IMR-90 (cell line): ENCODE data around the gene TMEM163. TPM values are rescaled to one million over a fixed set of nuclear protein-coding genes. Genes with fewer than 3 reads are reported as not detected.

Source experiments
- ATAC-seq: fragments of 200-7000 bp; cut with Tn5 transposase; 2 replicates; pipeline ENCODE4 v1.9.1; 2020; ENCODE audit warnings: low read depth, mild to moderate bottlenecking, moderate library complexity
- BruUV-seq: library from RNA; stranded (reverse); fragments of 400-500 nt; replicated peaks from 2 replicates; lab custom pipeline; 2021; lab: Mats Ljungman, UMichigan
- CTCF ChIA-PET: fragments of 300-600 bp; formaldehyde crosslinking; extraction: SDS; loops from one replicate; lab custom pipeline; 2021; ENCODE audit warnings: antibody characterized with exemption; lab: Yijun Ruan, JAX
- POLR2A ChIA-PET: fragments of 300-600 bp; sonication (Branson Sonifier 250); formaldehyde crosslinking; loops from one replicate; lab custom pipeline; 2022; ENCODE audit warnings: antibody characterized with exemption; ENCODE audit not compliant: unreplicated experiment; lab: Charles Lee
- DNase-seq: peaks from one replicate; pipeline ENCODE4 v3.0.0; 2013
- H2AFZ ChIP-seq: replicated peaks from 2 replicates; pipeline ENCODE3; 2013; ENCODE audit warnings: low read length, mild to moderate bottlenecking; ENCODE audit not compliant: poor library complexity
- H2AK5ac ChIP-seq: 2 replicates; pipeline ENCODE4 v1.6.1; 2013; ENCODE audit warnings: low read depth, low read length, inconsistent platforms
- H2AK9ac ChIP-seq: replicated peaks from 2 replicates; pipeline ENCODE3; 2013; ENCODE audit warnings: mild to moderate bottlenecking, low read depth, low read length, moderate library complexity; ENCODE audit not compliant: poor library complexity
- H2BK120ac ChIP-seq: 2 replicates; pipeline ENCODE4 v1.6.1; 2013; ENCODE audit warnings: low read depth, low read length, inconsistent platforms
- H2BK15ac ChIP-seq: 3 replicates; pipeline ENCODE4 v1.6.1; 2013; ENCODE audit warnings: low read depth, low read length, inconsistent platforms
- H2BK20ac ChIP-seq: 2 replicates; pipeline ENCODE4 v1.6.1; 2013; ENCODE audit warnings: low read depth, mild to moderate bottlenecking, inconsistent platforms, low read length, moderate library complexity
- H2BK5ac ChIP-seq: 2 replicates; pipeline ENCODE4 v1.6.1; 2013; ENCODE audit warnings: mild to moderate bottlenecking, low read depth, low read length, inconsistent platforms; ENCODE audit not compliant: poor library complexity, severe bottlenecking
- H3K14ac ChIP-seq: replicated peaks from 2 replicates; pipeline ENCODE4 v1.6.1; 2013; ENCODE audit warnings: low read depth, low read length, inconsistent platforms
- H3K18ac ChIP-seq: 2 replicates; pipeline ENCODE4 v1.6.1; 2013; ENCODE audit warnings: low read depth, low read length, control low read depth
- H3K23ac ChIP-seq: 2 replicates; pipeline ENCODE4 v1.6.1; 2013; ENCODE audit warnings: low read depth, low read length, inconsistent platforms
- H3K27ac ChIP-seq: 2 replicates; pipeline ENCODE4 v1.5.1; 2013; ENCODE audit warnings: mild to moderate bottlenecking, control low read depth, low read length; ENCODE audit not compliant: insufficient read depth
- H3K27me3 ChIP-seq: 2 replicates; pipeline ENCODE4 v1.6.1; 2013; ENCODE audit warnings: low read length; ENCODE audit not compliant: control insufficient read depth, insufficient read depth
- H3K36me3 ChIP-seq: 2 replicates; pipeline ENCODE4 v1.6.1; 2013; ENCODE audit warnings: low read length, mixed read lengths; ENCODE audit not compliant: control insufficient read depth, insufficient read depth
- H3K4ac ChIP-seq: 2 replicates; pipeline ENCODE4 v1.6.1; 2013; ENCODE audit warnings: low read depth, low read length, inconsistent platforms
- H3K4me1 ChIP-seq: 2 replicates; pipeline ENCODE4 v1.6.1; 2013; ENCODE audit warnings: low read length, mixed read lengths; ENCODE audit not compliant: control insufficient read depth, insufficient read depth
- H3K4me2 ChIP-seq: 2 replicates; pipeline ENCODE4 v1.6.1; 2013; ENCODE audit warnings: low read depth, mild to moderate bottlenecking, control low read depth, low read length, moderate library complexity
- H3K4me3 ChIP-seq: 2 replicates; pipeline ENCODE4 v1.5.1; 2013; ENCODE audit warnings: low read depth, mild to moderate bottlenecking, control low read depth, low read length, moderate library complexity; ENCODE audit not compliant: insufficient read depth
- H3K56ac ChIP-seq: 2 replicates; pipeline ENCODE4 v1.6.1; 2013; ENCODE audit warnings: low read length, inconsistent platforms; ENCODE audit not compliant: insufficient read depth; ENCODE audit errors: extremely low read depth
- H3K79me1 ChIP-seq, 2 experiments: 2 replicates each; pipeline ENCODE4 v1.6.1; 2013; ENCODE audit warnings: low read length in 2 of 2, inconsistent platforms in 1 of 2, low read depth in 1 of 2
- H3K9ac ChIP-seq: 2 replicates; pipeline ENCODE4 v1.6.1; 2013; ENCODE audit warnings: low read depth, low read length, control low read depth
- H3K9me1 ChIP-seq: 2 replicates; pipeline ENCODE4 v1.6.1; 2013; ENCODE audit warnings: low read length, inconsistent platforms; ENCODE audit not compliant: insufficient read depth
- H3K9me3 ChIP-seq: 2 replicates; pipeline ENCODE4 v1.6.1; 2013; ENCODE audit warnings: low read length; ENCODE audit not compliant: control insufficient read depth, insufficient read depth
- H4K20me1 ChIP-seq: 2 replicates; pipeline ENCODE4 v1.6.1; 2013; ENCODE audit warnings: low read length, inconsistent platforms; ENCODE audit not compliant: insufficient read depth
- H4K5ac ChIP-seq: 2 replicates; pipeline ENCODE4 v1.6.1; 2013; ENCODE audit warnings: mild to moderate bottlenecking, low read depth, low read length, control low read depth
- H4K8ac ChIP-seq, 2 experiments: 2 replicates each; pipeline ENCODE4 v1.6.1; 2013; ENCODE audit warnings: low read depth in 2 of 2, low read length in 2 of 2, control low read depth in 1 of 2, inconsistent platforms in 1 of 2
- H4K91ac ChIP-seq: 2 replicates; pipeline ENCODE4 v1.6.1; 2013; ENCODE audit warnings: low read depth, low read length, inconsistent platforms; ENCODE audit not compliant: insufficient read depth
- BHLHE40 ChIP-seq: fragments of 150-350 bp; IDR thresholded peaks from 2 replicates; pipeline ENCODE4 v1.6.1; 2016; ENCODE audit warnings: mild to moderate bottlenecking, low read depth, low read length
- CEBPB ChIP-seq: IDR thresholded peaks from 2 replicates; pipeline ENCODE4 v1.6.1; 2012; ENCODE audit warnings: low read depth, low read length, improper control_type of control experiment
- CHD1 ChIP-seq: IDR thresholded peaks from 2 replicates; pipeline ENCODE4 v1.6.1; 2012; ENCODE audit warnings: low read depth, low read length, improper control_type of control experiment
- FOS ChIP-seq: fragments of 150-350 bp; IDR thresholded peaks from 2 replicates; pipeline ENCODE4 v1.6.1; 2016; ENCODE audit warnings: low read depth, low read length
- MAZ ChIP-seq: IDR thresholded peaks from 2 replicates; pipeline ENCODE4 v1.6.1; 2012; ENCODE audit warnings: low read depth, mild to moderate bottlenecking, low read length, improper control_type of control experiment, moderate library complexity, borderline replicate concordance
- MXI1 ChIP-seq: IDR thresholded peaks from 2 replicates; pipeline ENCODE4 v1.6.1; 2012; ENCODE audit warnings: low read depth, mild to moderate bottlenecking, low read length, moderate library complexity, borderline replicate concordance
- RAD21 ChIP-seq: IDR thresholded peaks from 2 replicates; pipeline ENCODE4 v1.6.1; 2012; ENCODE audit warnings: low read length, improper control_type of control experiment
- RFX5 ChIP-seq: IDR thresholded peaks from 2 replicates; pipeline ENCODE4 v1.8.0; 2012; ENCODE audit warnings: low read depth, mild to moderate bottlenecking, low read length, moderate library complexity
- SMC3 ChIP-seq: fragments of 150-350 bp; IDR thresholded peaks from 2 replicates; pipeline ENCODE4 v1.6.1; 2016; ENCODE audit warnings: low read depth, mild to moderate bottlenecking, antibody characterized with exemption, low read length, moderate library complexity
- WGBS, 2 experiments: methylation state at CpG; one replicate each; pipeline versions ENCODE4 v1.1.5 to v1.1.7; 2013; ENCODE audit warnings: missing lambda C conversion rate in 2 of 2; ENCODE audit not compliant: insufficient read length in 1 of 2; ENCODE audit errors: extremely low coverage in 2 of 2; 5-methylcytosine and 5-hydroxymethylcytosine counted together
- dilution Hi-C: fragments of 300-500 bp; cut with HindIII; formaldehyde crosslinking; loops from one replicate; pipeline ENCODE4 v1.14.3; 2018; ENCODE audit warnings: low sequenced_read_pairs; ENCODE audit not compliant: unreplicated experiment
- in situ Hi-C: fragments of 300-500 bp; cut with MboI; formaldehyde crosslinking; loops from 3 replicates; pipeline ENCODE4 v1.14.3; 2019; ENCODE audit warnings: low sequenced_read_pairs, inconsistent platforms, mixed read lengths
- intact Hi-C: fragments of 100-400 bp; cut with micrococcal nuclease; formaldehyde crosslinking; loops from 2 replicates; pipeline ENCODE4 v1.10.0; 2022
- polyA plus RNA-seq, 3 experiments: library from polyadenylated mRNA; depleted of rRNA; stranded (reverse); fragments of >200 nt; gene quantifications; 2 replicates each; pipeline ENCODE4 v1.2.3, GENCODE V29; 2012; ENCODE audit warnings: low replicate concordance in 1 of 3
- total RNA-seq: library from RNA; depleted of rRNA; stranded (reverse); fragments of >200 nt; gene quantifications from 2 replicates; pipeline ENCODE4 v1.2.3, GENCODE V29; 2012
- TF ChIP-seq, protein P1 (sequence below): fragments of 150-350 bp; IDR thresholded peaks from 2 replicates; pipeline ENCODE4 v1.6.1; 2016; ENCODE audit warnings: low read depth, mild to moderate bottlenecking, low read length, moderate library complexity, borderline replicate concordance
- TF ChIP-seq, protein P2 (sequence below): fragments of 150-350 bp; IDR thresholded peaks from 2 replicates; pipeline ENCODE4 v1.6.1; 2017; ENCODE audit warnings: mild to moderate bottlenecking, antibody characterized with exemption, low read length, low read depth
- TF ChIP-seq, protein P3 (sequence below): conservative IDR thresholded peaks from 2 replicates; pipeline ENCODE4 v1.5.1; 2012; ENCODE audit warnings: mild to moderate bottlenecking, low read depth, low read length, improper control_type of control experiment

TMEM163 gene
- total and polyA plus RNA-seq, 2 of the 4 experiments (the other 2 are of a cell fraction), result not detected

GRCh38 chr2:134601264-134601663 is 117.5 kb downstream of the TMEM163 start:
- no TSS peak for BruUV-seq
- H3K4me3 ChIP-seq, result no peak overlapping the region
- H4K8ac ChIP-seq, result no peak overlapping the region
- dilution Hi-C loops, result no loop called here
- no peak overlapping the region for H3K4me2 ChIP-seq
- H3K14ac ChIP-seq, result no peak overlapping the region
- TF ChIP-seq MAZ, result no peak
- TF ChIP-seq, protein P1, sequence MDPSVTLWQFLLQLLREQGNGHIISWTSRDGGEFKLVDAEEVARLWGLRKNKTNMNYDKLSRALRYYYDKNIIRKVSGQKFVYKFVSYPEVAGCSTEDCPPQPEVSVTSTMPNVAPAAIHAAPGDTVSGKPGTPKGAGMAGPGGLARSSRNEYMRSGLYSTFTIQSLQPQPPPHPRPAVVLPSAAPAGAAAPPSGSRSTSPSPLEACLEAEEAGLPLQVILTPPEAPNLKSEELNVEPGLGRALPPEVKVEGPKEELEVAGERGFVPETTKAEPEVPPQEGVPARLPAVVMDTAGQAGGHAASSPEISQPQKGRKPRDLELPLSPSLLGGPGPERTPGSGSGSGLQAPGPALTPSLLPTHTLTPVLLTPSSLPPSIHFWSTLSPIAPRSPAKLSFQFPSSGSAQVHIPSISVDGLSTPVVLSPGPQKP, result no peak
- TF ChIP-seq FOS, result no peak
- no peak for TF ChIP-seq RAD21
- TF ChIP-seq CEBPB, result no peak
- TF ChIP-seq, protein P2, sequence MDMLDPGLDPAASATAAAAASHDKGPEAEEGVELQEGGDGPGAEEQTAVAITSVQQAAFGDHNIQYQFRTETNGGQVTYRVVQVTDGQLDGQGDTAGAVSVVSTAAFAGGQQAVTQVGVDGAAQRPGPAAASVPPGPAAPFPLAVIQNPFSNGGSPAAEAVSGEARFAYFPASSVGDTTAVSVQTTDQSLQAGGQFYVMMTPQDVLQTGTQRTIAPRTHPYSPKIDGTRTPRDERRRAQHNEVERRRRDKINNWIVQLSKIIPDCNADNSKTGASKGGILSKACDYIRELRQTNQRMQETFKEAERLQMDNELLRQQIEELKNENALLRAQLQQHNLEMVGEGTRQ, result no peak
- TF ChIP-seq MXI1, result no peak
- TF ChIP-seq, protein P3, sequence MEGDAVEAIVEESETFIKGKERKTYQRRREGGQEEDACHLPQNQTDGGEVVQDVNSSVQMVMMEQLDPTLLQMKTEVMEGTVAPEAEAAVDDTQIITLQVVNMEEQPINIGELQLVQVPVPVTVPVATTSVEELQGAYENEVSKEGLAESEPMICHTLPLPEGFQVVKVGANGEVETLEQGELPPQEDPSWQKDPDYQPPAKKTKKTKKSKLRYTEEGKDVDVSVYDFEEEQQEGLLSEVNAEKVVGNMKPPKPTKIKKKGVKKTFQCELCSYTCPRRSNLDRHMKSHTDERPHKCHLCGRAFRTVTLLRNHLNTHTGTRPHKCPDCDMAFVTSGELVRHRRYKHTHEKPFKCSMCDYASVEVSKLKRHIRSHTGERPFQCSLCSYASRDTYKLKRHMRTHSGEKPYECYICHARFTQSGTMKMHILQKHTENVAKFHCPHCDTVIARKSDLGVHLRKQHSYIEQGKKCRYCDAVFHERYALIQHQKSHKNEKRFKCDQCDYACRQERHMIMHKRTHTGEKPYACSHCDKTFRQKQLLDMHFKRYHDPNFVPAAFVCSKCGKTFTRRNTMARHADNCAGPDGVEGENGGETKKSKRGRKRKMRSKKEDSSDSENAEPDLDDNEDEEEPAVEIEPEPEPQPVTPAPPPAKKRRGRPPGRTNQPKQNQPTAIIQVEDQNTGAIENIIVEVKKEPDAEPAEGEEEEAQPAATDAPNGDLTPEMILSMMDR, result no peak
- TF ChIP-seq CHD1, result no peak
- no peak for TF ChIP-seq SMC3
- TF ChIP-seq BHLHE40, result no peak
- TF ChIP-seq RFX5, result no peak
- POLR2A ChIA-PET, result no interaction called here
- ATAC-seq (no peak), DNase-seq (no peak)
- intact Hi-C loops, result no loop called here
- no peak overlapping the region for H3K9ac ChIP-seq
- 100% methylated on average over 2 of the region's 11 CpGs; no CpG with 5 or more reads in 1 of the 2 experiments for WGBS, 2 experiments
- no peak overlapping the region for H2BK15ac ChIP-seq
- H3K4me1 ChIP-seq, result no peaks in the 10 kb centered on the region
- no peak overlapping the region for H2BK5ac ChIP-seq
- no peak overlapping the region for H3K27ac ChIP-seq
- no peak overlapping the region for H3K23ac ChIP-seq
- peaks cover under 1% of the 10 kb centered on the region; the same call in 1 of the 2 replicates for H3K9me3 ChIP-seq
- no peak overlapping the region for H4K5ac ChIP-seq
- H2BK120ac ChIP-seq, result no peak overlapping the region
- H3K36me3 ChIP-seq, result no peaks in the 10 kb centered on the region
- no peak overlapping the region for H4K91ac ChIP-seq
- no peak overlapping the region for H2AFZ ChIP-seq
- in situ Hi-C loops, result no loop called here
- H3K79me1 ChIP-seq, result no peaks in the 10 kb centered on the region
- no peaks in the 10 kb centered on the region for H4K20me1 ChIP-seq
- H3K27me3 ChIP-seq, result no peaks in the 10 kb centered on the region
- no peak overlapping the region for H2BK20ac ChIP-seq
- H2AK9ac ChIP-seq, result no peak overlapping the region
- CTCF ChIA-PET, result no interaction called here
- H2AK5ac ChIP-seq, result no peak overlapping the region
- H3K4ac ChIP-seq, result no peak overlapping the region
- no peaks in the 10 kb centered on the region for H3K9me1 ChIP-seq
- no peak overlapping the region for H3K56ac ChIP-seq
- no peak overlapping the region for H3K18ac ChIP-seq
